ENCODE data around the gene ZFPL1.
A peak's percentile ranks its signal among the peaks of the same experiment; 100 is the strongest.

The ZFPL1 gene

DNA sequence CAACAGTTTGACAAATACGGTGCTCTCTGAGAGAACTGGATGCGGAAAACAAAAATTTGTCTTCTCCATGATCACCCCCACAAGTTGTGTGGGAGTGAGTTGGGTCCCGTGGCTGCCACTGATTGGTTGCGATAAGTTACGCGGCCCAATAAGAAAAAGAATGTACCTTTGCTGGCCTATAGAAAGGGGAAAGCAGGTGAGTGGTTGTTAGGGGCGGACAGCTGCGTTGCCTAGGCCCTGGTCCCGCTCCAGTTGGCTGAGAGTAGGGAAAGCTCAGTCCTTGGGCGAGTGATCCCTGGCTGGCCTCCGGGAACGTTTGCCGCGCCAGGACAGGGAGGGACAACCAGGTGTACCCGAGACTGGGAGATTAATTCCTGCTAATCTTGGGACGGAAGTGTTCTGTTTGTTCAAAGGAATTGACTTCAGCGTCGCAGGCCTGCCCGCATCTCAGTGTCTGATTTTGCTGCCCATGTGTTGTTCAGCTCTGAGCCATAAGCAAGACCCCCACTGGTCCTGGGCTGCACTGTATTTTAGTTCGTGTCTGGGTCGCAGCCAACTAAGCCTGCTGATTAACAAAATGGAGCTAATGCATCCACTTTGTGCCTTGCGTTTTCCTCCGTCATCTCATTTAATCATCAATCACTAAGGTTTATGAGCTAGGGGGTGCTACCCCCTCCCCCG is 51.1 kb downstream of the ZFPL1 start:
- DNase-seq: peak; percentile 94
- in situ Hi-C loops (cut with HindIII; ENCODE audit: low pct_ligation_motif_present, low pct_unique_long_range_greater_than_20kb, low sequenced_read_pairs): no loop called here

GRCh38 chr11:65135633-65136145 is 51.7 kb downstream of the ZFPL1 start:
- DNase-seq: no peak
- in situ Hi-C loops (cut with HindIII; ENCODE audit: low pct_ligation_motif_present, low pct_unique_long_range_greater_than_20kb, low sequenced_read_pairs): no loop called here

GRCh38 chr11:65136515-65137096 is 52.6 kb downstream of the ZFPL1 start:
- DNase-seq: no peak
- in situ Hi-C loops (cut with HindIII; ENCODE audit: low pct_ligation_motif_present, low pct_unique_long_range_greater_than_20kb, low sequenced_read_pairs): no loop called here
